Esophagus squamous epithelium (tissue), 4 donors: Measurements from ENCODE around the gene SASH3.

ENCODE experiments used
- CTCF ChIP-seq, 6 experiments: fragments of 450-650 bp in 4 of 6; fragments of 200-600 bp in 2 of 6; sonication (generic) in 2 of 6; IDR thresholded peaks; one replicate each; pipeline ENCODE4 v1.5.1; 2016 to 2019; ENCODE audit warnings: antibody characterized with exemption in 6 of 6, mild to moderate bottlenecking in 4 of 6, moderate library complexity in 4 of 6
- POLR2A ChIP-seq, 4 donors: fragments of 450-650 bp; IDR thresholded peaks; one replicate each; pipeline ENCODE4 v1.6.1; 2017; ENCODE audit warnings: antibody characterized with exemption in 4 of 4, mild to moderate bottlenecking in 4 of 4, moderate library complexity in 3 of 4

- TF ChIP-seq POLR2A (IDR thresholded peaks at IDR 0.05): no peak
- TF ChIP-seq CTCF (IDR thresholded peaks at IDR 0.05): no peak
These were observed 13.0 kb downstream of the SASH3 start for GRCh38 chrX:129792586-129793291.
